LNCAP (cell line): ENCODE data around the gene TMPRSS9.

Experiments
- TF ChIP-seq, protein P1 (sequence below): fragments of 450-650 bp; IDR thresholded peaks from 2 replicates; pipeline ENCODE4 v1.5.1; 2017; ENCODE audit warnings: mild to moderate bottlenecking

TMPRSS9 gene

GRCh38 chr19:2451741-2452140, 91.7 kb downstream of the TMPRSS9 start:
- TF ChIP-seq, protein P1, sequence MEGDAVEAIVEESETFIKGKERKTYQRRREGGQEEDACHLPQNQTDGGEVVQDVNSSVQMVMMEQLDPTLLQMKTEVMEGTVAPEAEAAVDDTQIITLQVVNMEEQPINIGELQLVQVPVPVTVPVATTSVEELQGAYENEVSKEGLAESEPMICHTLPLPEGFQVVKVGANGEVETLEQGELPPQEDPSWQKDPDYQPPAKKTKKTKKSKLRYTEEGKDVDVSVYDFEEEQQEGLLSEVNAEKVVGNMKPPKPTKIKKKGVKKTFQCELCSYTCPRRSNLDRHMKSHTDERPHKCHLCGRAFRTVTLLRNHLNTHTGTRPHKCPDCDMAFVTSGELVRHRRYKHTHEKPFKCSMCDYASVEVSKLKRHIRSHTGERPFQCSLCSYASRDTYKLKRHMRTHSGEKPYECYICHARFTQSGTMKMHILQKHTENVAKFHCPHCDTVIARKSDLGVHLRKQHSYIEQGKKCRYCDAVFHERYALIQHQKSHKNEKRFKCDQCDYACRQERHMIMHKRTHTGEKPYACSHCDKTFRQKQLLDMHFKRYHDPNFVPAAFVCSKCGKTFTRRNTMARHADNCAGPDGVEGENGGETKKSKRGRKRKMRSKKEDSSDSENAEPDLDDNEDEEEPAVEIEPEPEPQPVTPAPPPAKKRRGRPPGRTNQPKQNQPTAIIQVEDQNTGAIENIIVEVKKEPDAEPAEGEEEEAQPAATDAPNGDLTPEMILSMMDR = no peak

DNA sequence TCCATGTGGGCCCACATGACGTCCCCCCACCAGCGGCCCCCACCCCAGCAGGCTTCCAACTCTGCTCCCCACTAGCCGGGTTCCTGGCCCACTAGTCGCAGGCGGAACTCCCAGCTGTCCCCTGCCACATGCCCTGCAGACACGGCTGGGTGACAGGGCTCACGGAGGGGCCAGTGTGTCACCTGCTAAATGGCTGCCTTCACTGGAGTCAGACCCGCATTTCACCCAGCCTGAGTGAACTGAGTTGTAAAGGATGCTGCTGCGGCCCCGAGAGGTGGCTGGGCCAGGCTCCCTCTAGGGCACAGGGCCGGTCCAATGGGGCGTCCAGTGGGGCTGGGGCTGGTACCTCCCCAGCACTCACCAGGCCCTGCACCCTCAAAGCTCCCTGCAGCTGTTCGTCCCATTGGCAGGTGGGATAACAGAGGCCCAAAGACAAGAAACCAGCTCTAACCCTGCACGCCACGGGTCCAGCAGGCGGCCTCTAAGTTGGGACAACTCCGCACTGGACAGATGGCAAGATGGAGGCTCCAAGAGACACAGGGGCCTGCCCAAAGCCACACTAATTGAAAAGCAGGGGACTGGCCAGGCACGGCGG, 93.5 kb downstream of the TMPRSS9 start:
- TF ChIP-seq, protein P1 = no peak

GRCh38 chr19:2454199-2454961, 94.3 kb downstream of the TMPRSS9 start:
- TF ChIP-seq, protein P1 = no peak

DNA sequence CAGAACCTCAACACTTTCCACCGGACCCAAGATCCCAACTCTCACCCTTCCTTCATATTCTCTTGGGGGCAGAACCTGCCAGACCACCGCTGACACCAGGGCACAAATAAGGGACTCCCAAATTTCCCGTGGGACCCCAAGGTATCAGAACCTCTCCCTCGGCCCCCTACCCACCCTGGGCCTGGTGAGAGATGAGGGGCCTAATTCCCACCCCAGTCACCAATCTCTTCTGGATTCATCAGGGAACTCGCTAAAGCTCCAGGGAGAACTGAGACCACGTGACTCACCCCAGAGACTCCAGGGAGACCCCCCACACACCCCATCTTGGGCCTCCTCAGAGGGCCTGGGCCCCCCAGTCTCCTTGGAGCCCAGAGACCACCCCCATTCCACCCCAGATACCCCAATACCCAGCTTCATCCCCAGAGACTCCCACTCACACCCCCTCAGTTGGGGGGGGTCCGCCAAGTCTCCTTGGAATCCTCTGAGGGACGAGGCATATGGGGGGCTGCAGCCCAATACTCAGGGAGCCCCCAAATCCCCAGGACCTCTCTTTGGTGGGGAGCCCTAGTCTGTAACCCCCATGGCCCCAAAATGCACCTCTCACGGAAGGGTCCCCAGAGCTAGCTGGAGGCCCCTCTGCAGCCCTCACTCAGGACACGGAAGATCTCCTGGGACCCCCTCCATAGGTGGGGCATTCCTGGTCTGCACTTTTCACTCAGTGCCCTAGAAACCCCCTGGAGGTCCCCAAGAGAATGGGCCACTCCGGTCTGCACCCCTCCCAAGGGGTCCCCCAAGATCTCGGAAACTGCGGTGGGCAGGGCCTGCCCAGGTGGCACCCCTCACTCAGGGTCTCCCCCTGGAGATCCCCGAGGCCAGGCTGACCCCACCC, 95.1 kb downstream of the TMPRSS9 start:
- TF ChIP-seq, protein P1 = no peak

- TF ChIP-seq, protein P1 = no peak
Measured at GRCh38 chr19:2455851-2456570, 95.9 kb downstream of the TMPRSS9 start.

- TF ChIP-seq, protein P1 = no peak
Measured at GRCh38 chr19:2457394-2458037, 97.5 kb downstream of the TMPRSS9 start.
